Measurements from ENCODE around the gene MAGI1. TPM values are rescaled to one million over a fixed set of nuclear protein-coding genes. Genes with fewer than 3 reads are reported as not detected.

Gene MAGI1
- total RNA-seq, 1 experiment from 2014 or later: 38.6 TPM

DNA sequence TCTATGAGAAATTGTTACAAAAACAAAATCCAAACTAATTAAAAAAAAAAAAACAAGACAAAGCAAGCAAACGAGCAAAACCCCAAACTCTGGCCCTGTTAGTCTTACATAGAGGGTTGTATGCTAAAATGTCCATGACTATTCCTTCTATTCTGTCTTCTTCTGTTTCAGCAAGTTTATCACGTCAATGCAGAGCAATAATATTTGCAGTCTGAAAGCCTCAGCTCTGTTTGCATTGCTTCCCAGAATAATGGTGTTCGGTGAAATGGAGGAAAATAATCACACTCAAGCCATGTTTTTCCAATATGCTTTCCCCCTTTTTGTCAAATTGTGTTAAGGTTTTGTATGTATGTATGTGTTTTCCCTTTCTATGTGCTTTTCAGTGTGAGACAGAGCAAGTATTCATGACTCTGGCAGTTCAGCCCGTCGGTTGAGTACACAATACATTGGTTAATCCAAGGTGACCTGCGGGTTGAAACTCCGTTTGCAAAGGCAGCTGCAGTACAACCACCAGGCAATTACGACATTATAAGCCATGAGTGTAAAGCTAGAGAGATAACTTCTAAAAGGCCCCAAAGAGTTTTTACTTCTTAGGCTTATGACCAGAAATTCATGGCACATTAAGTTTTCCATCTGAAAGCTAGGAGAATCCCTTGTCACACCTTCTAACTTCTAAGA lies 34.9 kb upstream of the MAGI1 start:
- Histone ChIP-seq H3K27ac (ENCODE audit: low read depth, low read length) (no peak overlapping the region), H3K4me1 (ENCODE audit: control insufficient read depth in 1 of 2, insufficient read depth in 2 of 2, low read length in 2 of 2) (0 out of 4 replicates have a peak, but pooled peaks cover 0 to 4% of the 10 kb centered on the region in 2 experiments), H3K79me2 (ENCODE audit: insufficient read depth, low read length) (no peaks in the 10 kb centered on the region), H2AFZ (ENCODE audit: low read depth, low read length, poor library complexity, severe bottlenecking) (no peak overlapping the region), H3K9ac (ENCODE audit: low read length) (no peak overlapping the region), H4K20me1 (ENCODE audit: insufficient read depth) (no peaks in the 10 kb centered on the region), H3K27me3 (ENCODE audit: insufficient read depth, low read length) (no peaks in the 10 kb centered on the region), H3K9me3 (ENCODE audit: control insufficient read depth in 1 of 2, insufficient read depth in 1 of 2, low read depth in 1 of 2, low read length in 2 of 2) (no peaks in the 10 kb centered on the region), H3K9me2 (ENCODE audit: insufficient read depth) (no peaks in the 10 kb centered on the region), H3K36me3 (ENCODE audit: control insufficient read depth in 1 of 2, insufficient read depth in 2 of 2, low read length in 2 of 2) (no peaks in the 10 kb centered on the region), H3K4me3 (replicated peaks in 1 of 2; ENCODE audit: low read depth in 1 of 2, low read length in 2 of 2) (no peak overlapping the region), H3K4me2 (ENCODE audit: low read length) (no peak overlapping the region)
- ChIA-PET RAD21 (ENCODE audit: low non-redundant PET in 1 of 2, low total read pairs in 2 of 2, uncharacterized antibody in 2 of 2, unreplicated experiment in 2 of 2) (no interaction called here), POLR2A (no interaction called here), CTCF (no interaction called here)
- TF ChIP-seq RAD21 (IDR thresholded peaks at IDR 0.05; ENCODE audit: low read depth) (no peak), ZNF274 (IDR thresholded peaks at IDR 0.05; ENCODE audit: low read depth, low read length) (no peak), SRF (IDR thresholded peaks at IDR 0.05; ENCODE audit: low read depth) (no peak), CEBPB (IDR thresholded peaks at IDR 0.05; ENCODE audit: low read depth) (no peak), EZH2phosphoT487 (IDR thresholded peaks at IDR 0.05; ENCODE audit: borderline replicate concordance) (no peak), CBX3 (IDR thresholded peaks at IDR 0.05; ENCODE audit: low read depth) (no peak), POLR2A (IDR thresholded peaks at IDR 0.05; ENCODE audit: borderline replicate concordance, extremely low read depth, insufficient read depth, insufficient read length) (no peak), EZH2 (IDR thresholded peaks at IDR 0.05) (no peak), EGR1 (IDR thresholded peaks at IDR 0.05; ENCODE audit: low read depth) (no peak), POLR2AphosphoS5 (IDR thresholded peaks at IDR 0.05; ENCODE audit: low read depth, low read length) (no peak), JUND (IDR thresholded peaks at IDR 0.05) (no peak), FOSL1 (IDR thresholded peaks at IDR 0.05; ENCODE audit: low read depth) (no peak)
- TF ChIP-seq, protein P1, sequence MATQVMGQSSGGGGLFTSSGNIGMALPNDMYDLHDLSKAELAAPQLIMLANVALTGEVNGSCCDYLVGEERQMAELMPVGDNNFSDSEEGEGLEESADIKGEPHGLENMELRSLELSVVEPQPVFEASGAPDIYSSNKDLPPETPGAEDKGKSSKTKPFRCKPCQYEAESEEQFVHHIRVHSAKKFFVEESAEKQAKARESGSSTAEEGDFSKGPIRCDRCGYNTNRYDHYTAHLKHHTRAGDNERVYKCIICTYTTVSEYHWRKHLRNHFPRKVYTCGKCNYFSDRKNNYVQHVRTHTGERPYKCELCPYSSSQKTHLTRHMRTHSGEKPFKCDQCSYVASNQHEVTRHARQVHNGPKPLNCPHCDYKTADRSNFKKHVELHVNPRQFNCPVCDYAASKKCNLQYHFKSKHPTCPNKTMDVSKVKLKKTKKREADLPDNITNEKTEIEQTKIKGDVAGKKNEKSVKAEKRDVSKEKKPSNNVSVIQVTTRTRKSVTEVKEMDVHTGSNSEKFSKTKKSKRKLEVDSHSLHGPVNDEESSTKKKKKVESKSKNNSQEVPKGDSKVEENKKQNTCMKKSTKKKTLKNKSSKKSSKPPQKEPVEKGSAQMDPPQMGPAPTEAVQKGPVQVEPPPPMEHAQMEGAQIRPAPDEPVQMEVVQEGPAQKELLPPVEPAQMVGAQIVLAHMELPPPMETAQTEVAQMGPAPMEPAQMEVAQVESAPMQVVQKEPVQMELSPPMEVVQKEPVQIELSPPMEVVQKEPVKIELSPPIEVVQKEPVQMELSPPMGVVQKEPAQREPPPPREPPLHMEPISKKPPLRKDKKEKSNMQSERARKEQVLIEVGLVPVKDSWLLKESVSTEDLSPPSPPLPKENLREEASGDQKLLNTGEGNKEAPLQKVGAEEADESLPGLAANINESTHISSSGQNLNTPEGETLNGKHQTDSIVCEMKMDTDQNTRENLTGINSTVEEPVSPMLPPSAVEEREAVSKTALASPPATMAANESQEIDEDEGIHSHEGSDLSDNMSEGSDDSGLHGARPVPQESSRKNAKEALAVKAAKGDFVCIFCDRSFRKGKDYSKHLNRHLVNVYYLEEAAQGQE (IDR thresholded peaks at IDR 0.05; ENCODE audit: low read depth): no peak
- TF ChIP-seq, protein P2, sequence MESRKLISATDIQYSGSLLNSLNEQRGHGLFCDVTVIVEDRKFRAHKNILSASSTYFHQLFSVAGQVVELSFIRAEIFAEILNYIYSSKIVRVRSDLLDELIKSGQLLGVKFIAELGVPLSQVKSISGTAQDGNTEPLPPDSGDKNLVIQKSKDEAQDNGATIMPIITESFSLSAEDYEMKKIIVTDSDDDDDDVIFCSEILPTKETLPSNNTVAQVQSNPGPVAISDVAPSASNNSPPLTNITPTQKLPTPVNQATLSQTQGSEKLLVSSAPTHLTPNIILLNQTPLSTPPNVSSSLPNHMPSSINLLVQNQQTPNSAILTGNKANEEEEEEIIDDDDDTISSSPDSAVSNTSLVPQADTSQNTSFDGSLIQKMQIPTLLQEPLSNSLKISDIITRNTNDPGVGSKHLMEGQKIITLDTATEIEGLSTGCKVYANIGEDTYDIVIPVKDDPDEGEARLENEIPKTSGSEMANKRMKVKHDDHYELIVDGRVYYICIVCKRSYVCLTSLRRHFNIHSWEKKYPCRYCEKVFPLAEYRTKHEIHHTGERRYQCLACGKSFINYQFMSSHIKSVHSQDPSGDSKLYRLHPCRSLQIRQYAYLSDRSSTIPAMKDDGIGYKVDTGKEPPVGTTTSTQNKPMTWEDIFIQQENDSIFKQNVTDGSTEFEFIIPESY (IDR thresholded peaks at IDR 0.05; ENCODE audit: extremely low read depth, insufficient replicate concordance, low read length): no peak
- no TSS peak for BruUV-seq (replicated peaks)
- intact Hi-C loops (cut with micrococcal nuclease): no loop called here
- ATAC-seq: no peak
- no peak for DNase-seq (ENCODE audit: low read depth, low spot score)
